HK-2 (cell line): Measurements from ENCODE around the gene STOM.

Source experiments
- DNase-seq: peaks from one replicate; pipeline ENCODE4 v3.0.0-alpha.2; 2018; ENCODE audit not compliant: unreplicated experiment

Gene STOM

DNA sequence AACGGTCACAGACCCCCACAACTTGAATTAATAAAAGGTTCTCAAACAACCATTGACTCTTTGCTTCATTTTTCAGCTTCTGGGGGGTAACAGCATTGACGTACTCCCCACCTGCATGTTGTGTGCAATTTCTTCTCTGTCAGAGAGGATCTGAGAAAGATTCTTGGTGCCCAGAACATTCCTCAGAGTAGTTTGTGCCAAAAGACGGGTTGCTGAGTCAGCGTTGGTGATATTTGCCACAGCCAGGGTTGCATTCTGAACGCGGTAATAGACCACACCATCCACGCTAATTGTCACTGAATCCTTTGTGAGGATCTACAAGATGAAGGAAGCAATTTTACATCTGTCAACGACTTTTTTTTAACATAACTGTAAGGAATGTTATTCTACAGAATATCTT is 21.0 kb downstream of the STOM start:
- DNase-seq = no peak

DNA sequence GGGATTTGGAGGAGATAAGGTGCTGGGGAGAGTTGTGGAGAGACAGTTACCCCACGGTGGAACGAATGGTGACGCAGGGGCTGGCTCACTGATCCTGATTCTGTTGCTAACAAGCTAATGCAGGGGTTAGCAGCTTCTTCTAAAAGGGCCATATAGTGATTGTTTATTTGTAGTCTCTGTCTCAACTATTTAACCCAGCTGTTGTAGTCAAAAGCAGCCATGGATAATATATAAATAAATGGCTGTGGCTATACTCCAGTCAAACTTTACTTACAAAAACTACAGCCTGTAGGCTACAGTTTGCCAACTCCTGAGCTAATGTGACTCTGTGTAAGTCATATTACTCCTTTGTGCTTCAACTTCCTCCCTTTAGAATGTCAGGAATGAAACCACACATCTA is 21.8 kb downstream of the STOM start:
- DNase-seq = no peak

- no peak for DNase-seq
Measured at GRCh38 chr9:121345070-121345469, 25.0 kb downstream of the STOM start.

DNA sequence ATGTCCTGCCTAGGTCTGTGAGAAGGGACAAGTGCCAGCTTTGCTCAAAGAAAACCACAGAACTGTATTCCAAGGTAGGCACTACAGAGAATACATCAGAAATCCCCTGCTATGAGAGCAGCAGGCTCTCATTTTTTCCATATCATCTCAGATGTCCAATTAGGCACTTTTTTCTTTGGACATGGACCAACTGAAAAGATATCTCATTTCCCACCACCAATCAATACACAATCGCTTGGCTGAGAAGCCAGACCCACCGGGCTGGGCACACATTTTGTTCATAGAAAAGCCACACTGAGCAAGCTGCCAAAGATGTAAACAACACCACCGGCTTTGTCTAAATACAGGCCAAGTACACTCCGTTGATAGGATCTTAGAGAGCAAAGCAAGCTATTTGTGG is 25.9 kb downstream of the STOM start:
- DNase-seq = no peak

DNA sequence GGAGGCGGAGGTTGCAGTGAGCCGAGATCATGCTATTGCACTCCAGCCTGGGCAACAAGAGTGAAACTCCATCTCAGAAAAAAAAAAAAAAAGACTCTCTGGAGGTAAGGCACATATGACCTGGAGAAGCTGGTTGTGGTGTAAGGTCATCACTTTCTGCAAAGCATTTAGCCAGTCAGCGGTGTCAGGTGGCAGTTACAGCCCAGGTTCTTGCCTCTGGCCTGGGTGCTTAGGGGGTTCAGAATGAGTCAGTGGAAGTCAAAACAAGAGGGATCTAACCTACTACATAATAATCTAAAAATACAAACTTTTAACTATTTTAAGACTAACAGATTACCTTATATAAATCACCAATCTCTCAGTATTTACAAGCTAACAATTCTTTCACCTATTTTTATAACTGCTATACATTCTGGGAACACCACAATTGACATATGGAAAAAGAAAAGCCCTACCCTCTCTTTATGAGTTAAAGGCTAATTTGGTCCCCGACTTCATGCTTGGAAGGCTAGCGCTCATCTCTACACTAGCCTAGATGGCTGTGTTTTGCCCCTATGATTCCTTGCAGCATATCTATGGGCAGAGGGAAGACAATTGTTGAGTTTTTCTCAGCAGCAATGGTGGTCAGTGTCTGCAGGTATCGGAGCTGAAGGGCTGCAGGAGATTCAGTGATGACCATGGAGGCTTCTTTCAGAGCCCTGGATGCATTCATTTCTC is 29.2 kb downstream of the STOM start:
- DNase-seq = no peak

- no peak for DNase-seq
Measured at GRCh38 chr9:121339437-121339836, 30.6 kb downstream of the STOM start.

DNA sequence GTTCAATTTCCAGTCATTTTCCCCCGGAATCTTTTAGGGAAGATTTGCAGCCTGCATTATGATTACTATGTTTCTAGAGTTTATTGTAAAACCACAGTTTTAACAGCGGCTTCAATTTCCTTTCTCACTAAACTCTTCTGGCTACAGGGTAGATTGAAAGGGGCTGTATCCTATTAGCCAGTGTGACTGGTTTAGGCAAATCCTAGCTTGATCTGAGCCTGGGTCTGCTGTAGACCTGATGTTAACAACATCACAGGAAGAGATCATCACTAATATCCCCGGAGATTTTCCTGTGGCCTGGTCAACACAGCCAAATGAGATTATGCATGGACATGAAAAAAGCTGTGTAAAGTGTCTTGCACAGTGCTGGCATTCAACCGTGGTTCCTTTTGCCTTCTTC is 33.4 kb downstream of the STOM start:
- no peak for DNase-seq

DNA sequence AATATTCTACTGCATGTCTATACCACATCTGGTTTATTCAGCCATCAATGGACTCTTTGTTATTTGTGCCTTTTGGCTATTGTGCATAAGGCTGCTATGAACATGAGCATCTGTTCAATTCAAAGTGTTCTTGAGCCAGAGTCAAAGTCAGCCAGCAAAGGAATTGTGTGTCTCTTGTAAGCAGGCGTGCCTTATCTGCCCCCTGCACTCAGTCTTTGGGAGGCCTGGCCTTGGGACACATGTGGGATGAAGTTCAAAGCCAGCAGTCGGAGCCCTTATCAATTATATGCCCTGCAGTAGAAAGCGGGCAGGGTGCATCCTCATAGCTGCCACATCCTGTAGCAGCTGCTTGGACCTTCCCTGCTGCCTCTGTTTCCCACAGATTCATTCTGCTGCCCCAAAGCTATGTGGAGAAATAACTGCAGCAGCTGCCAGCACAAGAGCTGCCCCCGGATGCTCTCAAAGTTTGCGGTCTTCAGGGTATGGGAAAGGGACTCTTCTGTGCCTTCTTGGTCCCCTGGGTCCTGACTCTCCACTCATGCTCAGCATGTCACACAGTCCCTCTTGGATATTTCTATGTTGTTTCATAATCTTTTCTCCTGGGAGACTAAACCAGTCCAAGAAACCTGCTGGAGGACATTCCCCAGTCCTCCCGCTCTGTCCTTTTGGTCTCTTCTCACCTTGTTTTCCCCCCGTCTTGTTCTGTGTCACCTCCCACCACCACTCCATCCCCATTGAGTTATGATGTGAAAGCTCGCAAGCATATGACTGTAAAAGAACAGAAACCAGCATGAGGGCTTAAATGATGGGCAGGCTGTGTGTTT is 35.9 kb downstream of the STOM start:
- no peak for DNase-seq

- no peak for DNase-seq
Measured at GRCh38 chr9:121331992-121332685, 37.9 kb downstream of the STOM start.

GRCh38 chr9:121331549-121331948 is 38.5 kb downstream of the STOM start:
- no peak for DNase-seq

GRCh38 chr9:121328876-121329681 is 41.0 kb downstream of the STOM start:
- DNase-seq = no peak

GRCh38 chr9:121328476-121328875 is 41.6 kb downstream of the STOM start:
- DNase-seq = no peak

DNA sequence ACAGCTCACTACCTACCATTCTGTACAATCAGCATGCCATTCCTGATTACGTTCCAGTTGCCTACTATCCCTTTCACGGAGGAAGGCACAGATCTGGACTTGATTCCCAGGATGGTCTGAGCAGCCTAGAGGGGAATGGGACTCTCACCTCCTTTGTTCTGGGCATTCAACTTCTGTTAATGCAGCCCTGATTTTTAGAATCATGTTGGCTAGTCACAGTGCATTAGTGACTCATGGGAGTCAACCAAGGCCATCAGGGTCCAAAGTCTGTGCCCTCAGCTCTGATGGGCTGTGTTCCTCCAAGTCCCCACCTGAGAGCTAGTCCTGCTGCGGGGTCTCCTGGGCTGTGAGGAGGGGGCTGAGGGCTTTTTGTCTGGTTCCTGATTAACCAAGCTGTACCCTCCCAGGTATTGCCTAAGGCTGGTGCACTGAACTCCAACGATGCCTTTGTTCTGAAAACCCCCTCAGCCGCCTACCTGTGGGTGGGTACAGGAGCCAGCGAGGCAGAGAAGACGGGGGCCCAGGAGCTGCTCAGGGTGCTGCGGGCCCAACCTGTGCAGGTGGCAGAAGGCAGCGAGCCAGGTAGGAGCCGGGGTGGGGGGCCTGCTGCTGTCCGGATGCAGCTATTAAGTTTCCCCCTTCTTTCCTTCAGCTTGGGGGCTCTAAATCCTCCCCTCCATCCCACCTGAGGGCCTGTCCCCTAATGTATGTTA is 43.0 kb downstream of the STOM start:
- no peak for DNase-seq

- DNase-seq = no peak
Measured at GRCh38 chr9:121326130-121326838, 43.8 kb downstream of the STOM start.

- DNase-seq = no peak
Measured at GRCh38 chr9:121325387-121325786, 44.7 kb downstream of the STOM start.

DNA sequence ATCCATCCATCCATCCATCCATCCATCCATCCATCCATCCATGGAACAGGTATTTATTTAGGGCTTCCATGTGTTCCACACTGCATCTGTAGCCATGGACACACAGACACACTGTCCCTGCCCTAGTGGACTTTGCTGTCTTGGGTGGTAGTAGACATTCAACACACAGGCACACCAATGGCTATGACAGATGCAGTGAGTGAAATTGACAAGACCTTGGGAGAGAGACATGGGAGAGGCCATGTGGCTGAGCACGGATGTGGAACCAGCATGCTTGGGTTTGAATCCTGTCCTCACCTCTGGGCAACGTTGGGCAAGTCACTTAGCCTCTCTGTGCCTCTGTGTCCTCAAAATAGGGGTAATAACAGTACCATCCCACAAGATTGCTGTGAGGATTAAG is 45.3 kb downstream of the STOM start:
- DNase-seq = no peak

DNA sequence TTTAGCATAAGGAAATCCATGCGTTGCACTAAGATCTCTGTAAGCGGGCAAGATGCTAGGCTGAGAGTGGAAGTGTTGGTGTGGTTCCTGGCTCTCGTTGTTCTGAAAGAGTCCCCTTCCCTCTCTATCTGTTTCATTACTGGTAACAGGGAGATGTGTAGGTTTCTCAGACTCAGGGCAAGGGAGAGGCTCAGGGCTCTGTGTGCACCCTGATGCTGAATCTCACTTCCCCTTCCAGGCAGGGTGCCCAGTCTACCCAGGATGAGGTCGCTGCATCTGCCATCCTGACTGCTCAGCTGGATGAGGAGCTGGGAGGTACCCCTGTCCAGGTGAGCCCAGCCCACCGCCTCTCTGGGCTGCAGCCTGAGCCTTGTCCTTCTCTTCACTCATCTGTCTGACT is 45.7 kb downstream of the STOM start:
- DNase-seq = no peak

- DNase-seq = no peak
Measured at GRCh38 chr9:121323449-121324151, 46.5 kb downstream of the STOM start.

GRCh38 chr9:121322737-121323448 is 47.2 kb downstream of the STOM start:
- no peak for DNase-seq
